ENCODE data around the gene TBXA2R.

TBXA2R gene

GRCh38 chr19:3623716-3624115 lies 17.0 kb upstream of the TBXA2R start:
- Histone ChIP-seq H3K27ac (ENCODE audit: low read depth, low read length, poor library complexity, severe bottlenecking) (no peak overlapping the region), H3K4me2 (ENCODE audit: low read length) (no peak overlapping the region), H3K79me2 (ENCODE audit: insufficient read depth, low read length) (peaks cover 16% of the 10 kb centered on the region), H3K4me1 (ENCODE audit: insufficient read depth, low read length, severe bottlenecking) (peaks cover 19% of the 10 kb centered on the region), H4K20me1 (ENCODE audit: insufficient read depth, low read length) (no peaks in the 10 kb centered on the region), H2AFZ (ENCODE audit: low read length) (no peak overlapping the region), H3K36me3 (ENCODE audit: insufficient read depth, low read length) (peaks cover 15% of the 10 kb centered on the region), H3K9ac (ENCODE audit: low read length) (no peak overlapping the region), H3K9me3 (ENCODE audit: low read length) (no peaks in the 10 kb centered on the region), H3K4me3 (ENCODE audit: low read depth, low read length, poor library complexity, severe bottlenecking) (no peak overlapping the region), H3K27me3 (ENCODE audit: insufficient read depth, low read length) (no peaks in the 10 kb centered on the region), H3F3A (ENCODE audit: insufficient read depth, low read length) (no peaks in the 10 kb centered on the region), H3K9me2 (ENCODE audit: low read depth, low read length) (no peaks in the 10 kb centered on the region)
- TF ChIP-seq EZH2 (IDR thresholded peaks at IDR 0.05; ENCODE audit: borderline replicate concordance, low read length) (no peak), CTCF (IDR thresholded peaks at IDR 0.05; ENCODE audit: low read length) (no peak)

- Histone ChIP-seq H3K4me2 (ENCODE audit: low read length) (no peak overlapping the region), H3K27me3 (ENCODE audit: insufficient read depth, low read length) (no peaks in the 10 kb centered on the region), H3K9ac (ENCODE audit: low read length) (no peak overlapping the region), H3K36me3 (ENCODE audit: insufficient read depth, low read length) (peaks cover 15% of the 10 kb centered on the region), H3K9me2 (ENCODE audit: low read depth, low read length) (no peaks in the 10 kb centered on the region), H3K4me1 (ENCODE audit: insufficient read depth, low read length, severe bottlenecking) (peaks cover 16% of the 10 kb centered on the region), H2AFZ (ENCODE audit: low read length) (no peak overlapping the region), H4K20me1 (ENCODE audit: insufficient read depth, low read length) (no peaks in the 10 kb centered on the region), H3K27ac (ENCODE audit: low read depth, low read length, poor library complexity, severe bottlenecking) (no peak overlapping the region), H3K9me3 (ENCODE audit: low read length) (no peaks in the 10 kb centered on the region), H3K79me2 (ENCODE audit: insufficient read depth, low read length) (peaks cover 16% of the 10 kb centered on the region), H3K4me3 (ENCODE audit: low read depth, low read length, poor library complexity, severe bottlenecking) (no peak overlapping the region), H3F3A (ENCODE audit: insufficient read depth, low read length) (no peaks in the 10 kb centered on the region)
- TF ChIP-seq CTCF (IDR thresholded peaks at IDR 0.05; ENCODE audit: low read length) (no peak), EZH2 (IDR thresholded peaks at IDR 0.05; ENCODE audit: borderline replicate concordance, low read length) (no peak)
Measured at GRCh38 chr19:3622224-3622623, 15.5 kb upstream of the TBXA2R start.

GRCh38 chr19:3621689-3622088 lies 15.0 kb upstream of the TBXA2R start:
- Histone ChIP-seq H3F3A (ENCODE audit: insufficient read depth, low read length) (no peaks in the 10 kb centered on the region), H2AFZ (ENCODE audit: low read length) (no peak overlapping the region), H3K27ac (ENCODE audit: low read depth, low read length, poor library complexity, severe bottlenecking) (no peak overlapping the region), H3K79me2 (ENCODE audit: insufficient read depth, low read length) (peaks cover 16% of the 10 kb centered on the region), H3K36me3 (ENCODE audit: insufficient read depth, low read length) (peaks cover 15% of the 10 kb centered on the region), H3K9me2 (ENCODE audit: low read depth, low read length) (no peaks in the 10 kb centered on the region), H3K4me2 (ENCODE audit: low read length) (no peak overlapping the region), H3K9me3 (ENCODE audit: low read length) (no peaks in the 10 kb centered on the region), H3K9ac (ENCODE audit: low read length) (no peak overlapping the region), H3K4me1 (ENCODE audit: insufficient read depth, low read length, severe bottlenecking) (peaks cover 14% of the 10 kb centered on the region), H3K27me3 (ENCODE audit: insufficient read depth, low read length) (no peaks in the 10 kb centered on the region), H4K20me1 (ENCODE audit: insufficient read depth, low read length) (no peaks in the 10 kb centered on the region), H3K4me3 (ENCODE audit: low read depth, low read length, poor library complexity, severe bottlenecking) (no peak overlapping the region)
- TF ChIP-seq CTCF (IDR thresholded peaks at IDR 0.05; ENCODE audit: low read length) (no peak), EZH2 (IDR thresholded peaks at IDR 0.05; ENCODE audit: borderline replicate concordance, low read length) (no peak)

Measured in OCI-LY1 (cell line).